ENCODE results near the gene ZNF608. TPM values are rescaled to one million over a fixed set of nuclear protein-coding genes. Genes with fewer than 3 reads are reported as not detected.

The ZNF608 gene
- total and polyA plus RNA-seq, 2 donors from 2014 or later = 5.9 to 35.8 TPM

DNA sequence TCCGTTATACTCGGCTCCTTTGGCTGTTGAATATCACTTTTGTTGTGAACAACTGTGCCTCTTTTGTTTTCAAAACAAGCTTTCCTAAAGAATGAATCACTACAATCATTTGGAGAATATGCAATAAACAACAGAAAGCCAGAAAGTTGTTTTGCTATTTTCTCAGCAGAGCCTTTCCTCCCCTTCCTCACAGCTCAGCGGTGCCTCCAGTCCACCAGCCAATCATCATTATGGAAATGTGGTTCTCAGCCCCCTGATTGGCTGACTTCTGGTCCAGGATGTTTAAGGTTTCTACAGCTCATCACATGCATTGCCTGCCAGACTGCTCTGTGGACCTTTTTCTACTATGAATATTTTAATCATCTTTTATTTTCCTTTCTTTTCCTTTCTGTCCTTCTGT lies 9.1 kb upstream of the ZNF608 start:
- FAIRE-seq (no peak), DNase-seq (no peak)
- no peak overlapping the region for H3K4me3 ChIP-seq (ENCODE audit: low read length in 3 of 3)
- H3K27ac ChIP-seq (ENCODE audit: low read depth in 2 of 2, low read length in 2 of 2) = no peak overlapping the region
- no peaks in the 10 kb centered on the region for H3K36me3 ChIP-seq (ENCODE audit: control insufficient read depth in 2 of 3, insufficient read depth in 3 of 3, low read length in 3 of 3)
- H3K9me3 ChIP-seq (ENCODE audit: control insufficient read depth in 2 of 3, insufficient read depth in 1 of 3, low read length in 3 of 3) = no peaks in the 10 kb centered on the region
- TF ChIP-seq, protein P1, sequence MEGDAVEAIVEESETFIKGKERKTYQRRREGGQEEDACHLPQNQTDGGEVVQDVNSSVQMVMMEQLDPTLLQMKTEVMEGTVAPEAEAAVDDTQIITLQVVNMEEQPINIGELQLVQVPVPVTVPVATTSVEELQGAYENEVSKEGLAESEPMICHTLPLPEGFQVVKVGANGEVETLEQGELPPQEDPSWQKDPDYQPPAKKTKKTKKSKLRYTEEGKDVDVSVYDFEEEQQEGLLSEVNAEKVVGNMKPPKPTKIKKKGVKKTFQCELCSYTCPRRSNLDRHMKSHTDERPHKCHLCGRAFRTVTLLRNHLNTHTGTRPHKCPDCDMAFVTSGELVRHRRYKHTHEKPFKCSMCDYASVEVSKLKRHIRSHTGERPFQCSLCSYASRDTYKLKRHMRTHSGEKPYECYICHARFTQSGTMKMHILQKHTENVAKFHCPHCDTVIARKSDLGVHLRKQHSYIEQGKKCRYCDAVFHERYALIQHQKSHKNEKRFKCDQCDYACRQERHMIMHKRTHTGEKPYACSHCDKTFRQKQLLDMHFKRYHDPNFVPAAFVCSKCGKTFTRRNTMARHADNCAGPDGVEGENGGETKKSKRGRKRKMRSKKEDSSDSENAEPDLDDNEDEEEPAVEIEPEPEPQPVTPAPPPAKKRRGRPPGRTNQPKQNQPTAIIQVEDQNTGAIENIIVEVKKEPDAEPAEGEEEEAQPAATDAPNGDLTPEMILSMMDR (IDR thresholded peaks at IDR 0.05; ENCODE audit: borderline replicate concordance, extremely low read depth, insufficient read depth) = no peak
- peaks cover 0 to 5% (median 0%) of the 10 kb centered on the region in 3 donors for H3K4me1 ChIP-seq (ENCODE audit: control insufficient read depth in 2 of 3, insufficient read depth in 2 of 3, low read depth in 1 of 3, low read length in 3 of 3)
- H3K27me3 ChIP-seq (ENCODE audit: control insufficient read depth, insufficient read depth, low read length) = no peaks in the 10 kb centered on the region
- H3K9ac ChIP-seq (ENCODE audit: low read length in 3 of 3) = no peak overlapping the region
- intact Hi-C loops (cut with DNase I) = no loop called here

GRCh38 chr5:124755041-124755440 lies 8.6 kb upstream of the ZNF608 start:
- DNase-seq = no peak
- H3K27ac ChIP-seq (ENCODE audit: low read depth in 2 of 2, low read length in 2 of 2) = no peak overlapping the region
- no peaks in the 10 kb centered on the region for H3K9me3 ChIP-seq (ENCODE audit: control insufficient read depth in 2 of 3, insufficient read depth in 1 of 3, low read length in 3 of 3)
- no peak for FAIRE-seq
- peak overlapping the region in 1 of 3 donors; percentile 17 for H3K4me3 ChIP-seq (ENCODE audit: low read length in 3 of 3)
- no peaks in the 10 kb centered on the region for H3K27me3 ChIP-seq (ENCODE audit: control insufficient read depth, insufficient read depth, low read length)
- intact Hi-C loops (cut with DNase I) = no loop called here
- H3K9ac ChIP-seq (ENCODE audit: low read length in 3 of 3) = no peak overlapping the region
- peaks cover 0 to 5% (median 0%) of the 10 kb centered on the region in 3 donors for H3K4me1 ChIP-seq (ENCODE audit: control insufficient read depth in 2 of 3, insufficient read depth in 2 of 3, low read depth in 1 of 3, low read length in 3 of 3)
- TF ChIP-seq, protein P1 (IDR thresholded peaks at IDR 0.05; ENCODE audit: borderline replicate concordance, extremely low read depth, insufficient read depth) = no peak
- H3K36me3 ChIP-seq (ENCODE audit: control insufficient read depth in 2 of 3, insufficient read depth in 3 of 3, low read length in 3 of 3) = no peaks in the 10 kb centered on the region

- Histone ChIP-seq H3K9ac (ENCODE audit: low read length in 3 of 3) (no peak overlapping the region), H3K4me1 (ENCODE audit: control insufficient read depth in 2 of 3, insufficient read depth in 2 of 3, low read depth in 1 of 3, low read length in 3 of 3) (peaks cover 0 to 5% (median 0%) of the 10 kb centered on the region in 3 donors), H3K27me3 (ENCODE audit: control insufficient read depth, insufficient read depth, low read length) (no peaks in the 10 kb centered on the region), H3K9me3 (ENCODE audit: control insufficient read depth in 2 of 3, insufficient read depth in 1 of 3, low read length in 3 of 3) (no peaks in the 10 kb centered on the region), H3K36me3 (ENCODE audit: control insufficient read depth in 2 of 3, insufficient read depth in 3 of 3, low read length in 3 of 3) (no peaks in the 10 kb centered on the region), H3K4me3 (ENCODE audit: low read length in 3 of 3) (peak overlapping the region in 1 of 3 donors; percentile 17), H3K27ac (ENCODE audit: low read depth in 2 of 2, low read length in 2 of 2) (no peak overlapping the region)
- TF ChIP-seq, protein P1 (IDR thresholded peaks at IDR 0.05; ENCODE audit: borderline replicate concordance, extremely low read depth, insufficient read depth) = no peak
- intact Hi-C loops (cut with DNase I) = no loop called here
- DNase-seq (peak in 1 of 5 donors; percentile 19), FAIRE-seq (no peak)
Observed at GRCh38 chr5:124754206-124754927, 7.9 kb upstream of the ZNF608 start.

Measured in kidney (tissue), 14 donors.